GM18517 (cell line): ENCODE data around the gene CSAG3.
A peak's percentile ranks its signal among the peaks of the same experiment; 100 is the strongest.
"Not testable (repeated sequence)": the region's sequence is repeated elsewhere in the genome, so short reads cannot be mapped to it uniquely, and the experiment has no call there.

Source experiments
- ATAC-seq: cut with Tn5 transposase; IDR thresholded peaks from one replicate; pipeline ENCODE4 v1.9.1; 2021; ENCODE audit warnings: mild to moderate bottlenecking, moderate library complexity; ENCODE audit not compliant: unreplicated experiment

Gene CSAG3

GRCh38 chrX:152758918-152759317 is at the start of gene CSAG3:
Gene CSAG3 (plus strand): TSS chrX:152759218.
- not testable (repeated sequence) for ATAC-seq

GRCh38 chrX:152713195-152713594 is 45.8 kb upstream of the CSAG3 start:
- not testable (repeated sequence) for ATAC-seq

- not testable (repeated sequence) for ATAC-seq
These were observed 44.9 kb upstream of the CSAG3 start, which contains the start of gene MAGEA2B for GRCh38 chrX:152713815-152714787. Gene MAGEA2B (plus strand): TSS chrX:152714628. CDS start chrX:152717107, 2,479 bp downstream.

- no peak for ATAC-seq
These were observed 33.6 kb upstream of the CSAG3 start for GRCh38 chrX:152725409-152725808.

- ATAC-seq = no peak
These were observed 25.6 kb upstream of the CSAG3 start, which contains the start of the genes CSAG1 and MAGEA12 for GRCh38 chrX:152733261-152733975. Gene CSAG1 (minus strand): TSS chrX:152733721. CDS start chrX:152732460, 1,261 bp downstream. Gene MAGEA12 (plus strand): TSS chrX:152733757. CDS start chrX:152736162, 2,405 bp downstream.

GRCh38 chrX:152734143-152734858 is 24.7 kb upstream of the CSAG3 start:
- ATAC-seq = not testable (repeated sequence)

- no peak for ATAC-seq
These were observed 23.9 kb upstream of the CSAG3 start for GRCh38 chrX:152735101-152735500.

GRCh38 chrX:152735860-152736511 is 23.0 kb upstream of the CSAG3 start:
- ATAC-seq = no peak

- not testable (repeated sequence) for ATAC-seq
These were observed 22.5 kb upstream of the CSAG3 start for GRCh38 chrX:152736528-152736927.

- no peak for ATAC-seq
These were observed 20.5 kb upstream of the CSAG3 start for GRCh38 chrX:152738560-152738959.

GRCh38 chrX:152753686-152754650 is 5.0 kb upstream of the CSAG3 start, which contains the start of gene MAGEA2:
Gene MAGEA2 (minus strand): TSS chrX:152753842. CDS start chrX:152751363, 2,479 bp downstream.
- ATAC-seq = not testable (repeated sequence)

GRCh38 chrX:152754871-152755270 is 4.1 kb upstream of the CSAG3 start:
- not testable (repeated sequence) for ATAC-seq

- not testable (repeated sequence) for ATAC-seq
These were observed 526 bp downstream of the CSAG3 start for GRCh38 chrX:152759544-152759943.

- not testable (repeated sequence) for ATAC-seq
These were observed 2.6 kb downstream of the CSAG3 start for GRCh38 chrX:152761582-152761981.

GRCh38 chrX:152766562-152766961 is 7.5 kb downstream of the CSAG3 start:
- not testable (repeated sequence) for ATAC-seq

- ATAC-seq = not testable (repeated sequence)
These were observed 10.7 kb downstream of the CSAG3 start, which contains the start of gene MAGEA6 for GRCh38 chrX:152769549-152770289. Gene MAGEA6 (minus strand): TSS chrX:152769689. CDS start chrX:152767650, 2,039 bp downstream.

- peak; percentile 64 for ATAC-seq
These were observed 28.0 kb downstream of the CSAG3 start for GRCh38 chrX:152787062-152787461.

GRCh38 chrX:152798945-152799344 is 39.9 kb downstream of the CSAG3 start:
- ATAC-seq = no peak
